Measurements from ENCODE around the gene WDR64. TPM values are rescaled to one million over a fixed set of nuclear protein-coding genes. Genes with fewer than 3 reads are reported as not detected.

The WDR64 gene
- total RNA-seq, 2 donors from 2014 or later, result not detected

GRCh38 chr1:241660424-241660972, 8.4 kb downstream of the WDR64 start:
- Mint-ChIP-seq H3K27ac (no peak overlapping the region), H3K36me3 (ENCODE audit: low read depth) (no peaks in the 10 kb centered on the region), H3K4me1 (no peaks in the 10 kb centered on the region)

DNA sequence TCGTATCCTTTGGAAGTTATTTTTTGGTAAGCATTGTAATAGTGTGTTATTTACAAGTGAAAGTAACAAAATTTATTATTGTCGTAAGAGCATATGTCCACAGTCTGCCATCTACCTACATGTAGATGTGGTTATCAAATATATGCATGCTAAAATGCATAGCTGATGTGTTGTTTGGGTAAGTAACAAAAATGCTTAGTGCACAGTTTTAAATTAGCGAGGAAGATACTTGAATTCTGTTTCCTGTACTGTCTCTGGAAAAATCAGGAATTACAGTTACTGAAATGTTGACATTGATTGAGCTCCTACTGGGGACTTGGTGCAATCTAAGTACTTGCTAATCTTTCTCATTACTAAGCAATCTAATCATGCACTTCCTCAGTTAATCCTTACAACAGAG, 14.3 kb downstream of the WDR64 start:
- no peaks in the 10 kb centered on the region for H3K36me3 ChIP-seq (ENCODE audit: control insufficient read depth, insufficient read depth, low read length)
- Mint-ChIP-seq H3K4me3 (no peak overlapping the region), H3K27ac (no peak overlapping the region), H3K4me1 (peaks cover 4% of the 10 kb centered on the region), H3K9me3 (peaks cover 5% of the 10 kb centered on the region), H3K27me3 (ENCODE audit: insufficient read depth) (peaks cover 68% of the 10 kb centered on the region), H3K36me3 (ENCODE audit: low read depth) (no peaks in the 10 kb centered on the region)
- no peaks in the 10 kb centered on the region for H3K4me1 ChIP-seq (ENCODE audit: control insufficient read depth, insufficient read depth, low read length)
- H3K27ac ChIP-seq (ENCODE audit: low read depth, low read length), result no peak overlapping the region
- H3K4me3 ChIP-seq (ENCODE audit: low read length), result no peak overlapping the region
- peaks cover 93% of the 10 kb centered on the region for H3K27me3 ChIP-seq (ENCODE audit: control insufficient read depth, insufficient read depth, low read length, poor library complexity, severe bottlenecking)
- DNase-seq, result no peak
- no peak overlapping the region for H3K9ac ChIP-seq (ENCODE audit: extremely low read depth, low read length, poor library complexity, severe bottlenecking)
- 91% methylated on average over 3 of the region's 3 CpGs; no CpG with 5 or more reads in 1 of the 2 experiments for WGBS, 2 experiments (ENCODE audit: insufficient coverage in 1 of 2, insufficient read length in 1 of 2)
- no peaks in the 10 kb centered on the region for H3K9me3 ChIP-seq (ENCODE audit: control insufficient read depth, low read length)
- no peak for TF ChIP-seq CTCF (conservative IDR thresholded peaks at IDR 0.05)

More at GRCh38 chr1:241660424-241660972, 8.4 kb downstream of the WDR64 start:
- WGBS, 2 experiments (ENCODE audit: insufficient coverage in 1 of 2, insufficient read length in 1 of 2), result 90 to 100% methylated on average over 3 to 5 of the region's 5 CpGs
- H3K36me3 ChIP-seq (ENCODE audit: control insufficient read depth, insufficient read depth, low read length), result no peaks in the 10 kb centered on the region
- no peak overlapping the region for H3K9ac ChIP-seq (ENCODE audit: extremely low read depth, low read length, poor library complexity, severe bottlenecking)
- Mint-ChIP-seq H3K4me3 (no peak overlapping the region), H3K9me3 (no peaks in the 10 kb centered on the region), H3K27me3 (ENCODE audit: insufficient read depth) (peaks cover 34% of the 10 kb centered on the region)
- H3K27me3 ChIP-seq (ENCODE audit: control insufficient read depth, insufficient read depth, low read length, poor library complexity, severe bottlenecking), result peaks cover 72% of the 10 kb centered on the region
- no peak overlapping the region for H3K4me3 ChIP-seq (ENCODE audit: low read length)
- no peak overlapping the region for H3K27ac ChIP-seq (ENCODE audit: low read depth, low read length)
- no peak for TF ChIP-seq CTCF (conservative IDR thresholded peaks at IDR 0.05)
- DNase-seq, result no peak
- no peaks in the 10 kb centered on the region for H3K9me3 ChIP-seq (ENCODE audit: control insufficient read depth, low read length)
- no peaks in the 10 kb centered on the region for H3K4me1 ChIP-seq (ENCODE audit: control insufficient read depth, insufficient read depth, low read length)

GRCh38 chr1:241672301-241672700, 20.2 kb downstream of the WDR64 start:
- Mint-ChIP-seq H3K27ac (no peak overlapping the region), H3K36me3 (ENCODE audit: low read depth) (no peaks in the 10 kb centered on the region), H3K4me1 (no peaks in the 10 kb centered on the region), H3K27me3 (ENCODE audit: insufficient read depth) (peaks cover 74% of the 10 kb centered on the region), H3K4me3 (no peak overlapping the region), H3K9me3 (peaks cover 5% of the 10 kb centered on the region)
- Histone ChIP-seq H3K9ac (ENCODE audit: extremely low read depth, low read length, poor library complexity, severe bottlenecking) (no peak overlapping the region), H3K27ac (ENCODE audit: low read depth, low read length) (no peak overlapping the region), H3K4me3 (ENCODE audit: low read length) (no peak overlapping the region), H3K4me1 (ENCODE audit: control insufficient read depth, insufficient read depth, low read length) (no peaks in the 10 kb centered on the region), H3K9me3 (ENCODE audit: control insufficient read depth, low read length) (no peaks in the 10 kb centered on the region), H3K27me3 (ENCODE audit: control insufficient read depth, insufficient read depth, low read length, poor library complexity, severe bottlenecking) (peaks cover 94% of the 10 kb centered on the region), H3K36me3 (ENCODE audit: control insufficient read depth, insufficient read depth, low read length) (no peaks in the 10 kb centered on the region)
- no peak for TF ChIP-seq CTCF (conservative IDR thresholded peaks at IDR 0.05)
- DNase-seq, result no peak
- 100% methylated on average over 1 of the region's 1 CpG; no CpG with 5 or more reads in 1 of the 2 experiments for WGBS, 2 experiments (ENCODE audit: insufficient coverage in 1 of 2, insufficient read length in 1 of 2)
